ENCODE data around the gene CDC6.

DNA sequence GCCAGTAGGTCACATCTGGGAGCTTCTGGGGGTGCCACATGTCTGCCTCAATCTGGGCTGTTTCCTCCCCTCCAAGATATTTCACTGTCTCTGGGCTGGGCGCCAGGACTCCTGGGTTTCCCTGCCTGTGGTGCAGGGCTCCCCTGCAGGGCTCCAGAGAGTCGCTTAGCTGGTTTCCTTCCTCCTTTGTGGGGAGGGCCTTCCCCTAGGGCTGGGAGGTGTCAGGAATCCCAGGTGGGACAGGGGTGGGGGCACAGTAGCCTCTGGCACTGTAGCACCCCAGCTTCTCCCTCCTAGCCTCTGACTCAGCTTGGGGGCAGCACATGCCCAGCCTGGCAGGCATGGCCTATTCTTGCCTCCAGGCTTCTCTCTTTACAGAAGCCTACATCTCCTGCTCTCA lies 23.9 kb downstream of the CDC6 start:
- no peak for TF ChIP-seq POLR2AphosphoS5 (IDR thresholded peaks at IDR 0.05; ENCODE audit: low read depth, low read length)
- no peak for TF ChIP-seq TAF1 (IDR thresholded peaks at IDR 0.05; ENCODE audit: borderline replicate concordance, low read depth, low read length)
